Mesenchymal stem cell (in vitro differentiated cells and primary cell): ENCODE data around the gene DUS1L. TPM values are rescaled to one million over a fixed set of nuclear protein-coding genes. Genes with fewer than 3 reads are reported as not detected.

Experiments
- DNase-seq: peaks from one replicate; pipeline ENCODE4 v3.0.0-alpha.2; 2013
- H2AFZ ChIP-seq: one replicate; pipeline ENCODE4 v1.6.1; 2013; ENCODE audit warnings: low read depth, mild to moderate bottlenecking, control low read depth, inconsistent platforms, low read length, moderate library complexity
- H2AK5ac ChIP-seq: 2 replicates; pipeline ENCODE4 v1.6.1; 2013; ENCODE audit warnings: low read length, moderate library complexity, mild to moderate bottlenecking, inconsistent platforms; ENCODE audit not compliant: severe bottlenecking
- H2BK120ac ChIP-seq: one replicate; pipeline ENCODE4 v1.6.1; 2013; ENCODE audit warnings: low read depth, mild to moderate bottlenecking, inconsistent platforms, low read length, moderate library complexity
- H2BK12ac ChIP-seq, 2 experiments: one replicate each; pipeline ENCODE4 v1.6.1; 2013; ENCODE audit warnings: inconsistent platforms in 2 of 2, low read length in 2 of 2, mild to moderate bottlenecking in 2 of 2, moderate library complexity in 2 of 2, control low read depth in 1 of 2
- H2BK15ac ChIP-seq: one replicate; pipeline ENCODE4 v1.6.1; 2013; ENCODE audit warnings: mild to moderate bottlenecking, low read depth, inconsistent platforms; ENCODE audit not compliant: poor library complexity, severe bottlenecking
- H2BK5ac ChIP-seq: 2 replicates; pipeline ENCODE4 v1.6.1; 2013; ENCODE audit warnings: low read depth, mild to moderate bottlenecking, low read length, control low read depth, inconsistent platforms; ENCODE audit not compliant: poor library complexity, severe bottlenecking
- H3K14ac ChIP-seq, 2 experiments: one replicate each; pipeline ENCODE4 v1.6.1; 2013; ENCODE audit warnings: inconsistent platforms in 2 of 2, low read length in 2 of 2, control low read depth in 1 of 2, mild to moderate bottlenecking in 1 of 2, moderate library complexity in 1 of 2
- H3K18ac ChIP-seq, 2 experiments: one replicate each; pipeline ENCODE4 v1.6.1; 2013; ENCODE audit warnings: inconsistent platforms in 2 of 2, low read length in 2 of 2, control low read depth in 1 of 2, low read depth in 1 of 2, mild to moderate bottlenecking in 1 of 2
- H3K23ac ChIP-seq, 2 experiments: one replicate each; pipeline ENCODE4 v1.6.1; 2013; ENCODE audit warnings: inconsistent platforms in 2 of 2, low read length in 2 of 2, mild to moderate bottlenecking in 2 of 2, moderate library complexity in 2 of 2, control low read depth in 1 of 2
- H3K27ac ChIP-seq: 2 replicates; pipeline ENCODE4 v1.5.1; 2013; ENCODE audit warnings: mild to moderate bottlenecking, moderate library complexity, low read length, control low read depth, inconsistent platforms; ENCODE audit not compliant: poor library complexity, severe bottlenecking
- H3K27me3 ChIP-seq, 2 experiments: 2 replicates each; pipeline versions ENCODE4 v1.6.1 to v1.7.0; 2013; ENCODE audit warnings: low read length in 2 of 2, mild to moderate bottlenecking in 2 of 2, moderate library complexity in 2 of 2, control low read depth in 1 of 2, inconsistent platforms in 1 of 2; ENCODE audit not compliant: control insufficient read depth in 1 of 2, insufficient read depth in 1 of 2
- H3K36me3 ChIP-seq, 2 experiments: 2 replicates each; pipeline versions ENCODE4 v1.6.1 to v1.7.0; 2013; ENCODE audit warnings: low read length in 2 of 2, control low read depth in 1 of 2, inconsistent platforms in 1 of 2, low read depth in 1 of 2, mild to moderate bottlenecking in 1 of 2; ENCODE audit not compliant: insufficient read depth in 2 of 2, control insufficient read depth in 1 of 2
- H3K4ac ChIP-seq, 2 experiments: one replicate each; pipeline ENCODE4 v1.6.1; 2013; ENCODE audit warnings: inconsistent platforms in 2 of 2, low read length in 2 of 2, mild to moderate bottlenecking in 2 of 2, moderate library complexity in 2 of 2, control low read depth in 1 of 2, low read depth in 1 of 2
- H3K4me1 ChIP-seq: 2 replicates; pipeline ENCODE4 v1.6.1; 2013; ENCODE audit warnings: low read depth, low read length, control low read depth; ENCODE audit not compliant: control insufficient read depth, insufficient read depth
- H3K4me2 ChIP-seq: 2 replicates; pipeline ENCODE4 v1.6.1; 2013; ENCODE audit warnings: low read length, mild to moderate bottlenecking, inconsistent platforms; ENCODE audit not compliant: poor library complexity, severe bottlenecking
- H3K4me3 ChIP-seq, 2 experiments: 2 replicates each; pipeline versions ENCODE4 v1.5.1 to v1.7.0; 2013; ENCODE audit warnings: low read length in 2 of 2, mild to moderate bottlenecking in 2 of 2, control low read depth in 1 of 2, low read depth in 1 of 2; ENCODE audit not compliant: insufficient read depth in 1 of 2
- H3K79me1 ChIP-seq: replicated peaks from 2 replicates; pipeline ENCODE4 v1.6.1; 2013; ENCODE audit warnings: mild to moderate bottlenecking, control low read depth, low read length, inconsistent platforms; ENCODE audit not compliant: poor library complexity, severe bottlenecking
- H3K9ac ChIP-seq: 2 replicates; pipeline ENCODE4 v1.7.0; 2013; ENCODE audit warnings: mild to moderate bottlenecking, low read length, moderate library complexity
- H3K9me3 ChIP-seq: 2 replicates; pipeline ENCODE4 v1.7.0; 2013; ENCODE audit warnings: mild to moderate bottlenecking, low read length; ENCODE audit not compliant: control insufficient read depth
- H4K8ac ChIP-seq: one replicate; pipeline ENCODE4 v1.6.1; 2013; ENCODE audit warnings: inconsistent platforms, mild to moderate bottlenecking, low read length, moderate library complexity
- H4K91ac ChIP-seq: one replicate; pipeline ENCODE4 v1.6.1; 2013; ENCODE audit warnings: mild to moderate bottlenecking, low read length, inconsistent platforms
- whole genome bisulfite sequencing: methylation state at CpG from one replicate; pipeline ENCODE4 v1.1.7; 2013; ENCODE audit warnings: mixed read lengths; 5-methylcytosine and 5-hydroxymethylcytosine counted together
- polyA plus RNA-seq, 2 experiments: library from polyadenylated mRNA; stranded (reverse); fragments of 200-250 nt; gene quantifications; one replicate each; pipeline ENCODE4 v1.2.3, GENCODE V29; 2013

The DUS1L gene
- 23.0 TPM for polyA plus RNA-seq (2013, experiment 1 of 2)
- polyA plus RNA-seq (2013, experiment 2 of 2) = 20.9 TPM

DNA sequence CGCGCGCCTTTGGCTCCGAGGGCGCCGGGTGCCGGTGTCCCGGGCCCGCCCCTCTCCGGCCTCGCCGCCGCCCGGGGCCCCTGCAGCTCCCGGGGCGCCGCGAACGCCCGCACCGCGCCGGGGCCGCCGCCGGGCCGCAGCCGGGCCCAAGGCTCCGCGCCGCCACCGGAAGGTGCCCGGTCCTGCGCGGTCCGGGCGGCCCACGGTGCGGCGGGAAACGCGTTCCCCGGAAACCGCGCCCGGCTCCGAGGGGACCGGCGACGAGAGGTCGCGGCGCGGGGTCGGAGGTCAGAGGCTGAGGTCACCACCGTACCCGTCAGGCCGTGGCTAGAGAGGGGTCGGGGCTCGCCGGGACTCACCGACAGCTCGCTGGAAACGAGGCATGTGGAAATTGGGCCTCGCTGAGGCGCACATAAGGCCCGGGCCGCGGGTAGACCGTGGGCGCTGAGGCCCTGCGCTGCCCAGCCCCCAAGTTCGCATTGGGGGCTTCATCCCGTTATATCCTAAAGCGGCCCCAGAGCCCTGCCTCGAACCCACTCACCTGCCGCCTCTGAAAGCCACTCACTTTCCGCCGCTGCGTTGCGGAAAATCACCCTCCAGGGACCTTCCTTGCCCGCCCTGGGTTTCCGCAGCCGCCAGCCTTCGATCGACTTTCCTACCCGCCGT is at the start of gene DUS1L:
TSS of gene DUS1L (minus strand) at position 167 of the 666 bp plus-strand sequence. CDS start 745 bp downstream, outside the sequence.
- peak within 1 kb of the TSS; percentile 90 for H4K91ac ChIP-seq
- H2BK120ac ChIP-seq = peak within 1 kb of the TSS; percentile 54
- H2AFZ ChIP-seq = peak within 1 kb of the TSS; percentile 100
- H3K9ac ChIP-seq = peak within 1 kb of the TSS; percentile 92
- peak within 1 kb of the TSS in 1 of 2 experiments; percentile 79 for H3K14ac ChIP-seq
- peak within 1 kb of the TSS; percentile 96 for H3K4me2 ChIP-seq
- no peaks in the 10 kb centered on the region for H3K9me3 ChIP-seq
- DNase-seq = peak; percentile 41
- H3K27ac ChIP-seq = no peak within 1 kb of the TSS
- no peaks in the 10 kb centered on the region for H3K27me3 ChIP-seq
- peaks cover 13% of the 10 kb centered on the region for H3K79me1 ChIP-seq
- peak within 1 kb of the TSS; percentile 86 to 92 for H3K4ac ChIP-seq
- H3K36me3 ChIP-seq = peaks cover 27 to 37% of the 10 kb centered on the region in 2 experiments
- H3K23ac ChIP-seq = peak within 1 kb of the TSS in 1 of 2 experiments; percentile 65
- peak within 1 kb of the TSS in 1 of 2 experiments; percentile 38 for H2BK12ac ChIP-seq
- 14% methylated on average over 77 of the region's 88 CpGs for WGBS
- peak within 1 kb of the TSS; percentile 100 for H4K8ac ChIP-seq
- H2BK5ac ChIP-seq = no peak within 1 kb of the TSS
- H3K4me1 ChIP-seq = peaks cover 24% of the 10 kb centered on the region
- H3K4me3 ChIP-seq = peak within 1 kb of the TSS; percentile 81 to 89
- no peak within 1 kb of the TSS for H2AK5ac ChIP-seq
- peak within 1 kb of the TSS; percentile 88 to 95 for H3K18ac ChIP-seq
- no peak within 1 kb of the TSS for H2BK15ac ChIP-seq

DNA sequence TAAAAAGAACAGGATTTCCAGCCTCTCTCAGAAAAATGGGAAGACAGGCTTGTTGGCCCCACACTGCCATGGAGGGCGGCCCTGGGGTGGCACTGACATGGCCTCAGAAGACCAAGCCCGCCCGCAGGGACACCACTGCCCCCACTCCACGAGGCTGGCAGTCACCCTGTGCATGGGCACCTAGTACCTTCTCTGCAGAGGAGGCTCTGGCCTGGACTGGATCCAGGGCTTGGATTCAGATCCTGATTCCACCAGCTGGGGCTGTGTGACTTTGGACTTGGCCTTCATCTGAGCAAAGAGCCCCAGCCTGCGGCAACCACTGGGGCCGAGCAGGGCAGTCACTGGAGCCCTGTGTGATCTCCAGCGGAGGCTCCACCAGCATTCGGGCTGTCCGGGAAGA is 49.3 kb upstream of the DUS1L start:
- no peak overlapping the region for H3K4me2 ChIP-seq
- H3K9ac ChIP-seq = no peak overlapping the region
- no peak overlapping the region for H3K18ac ChIP-seq
- no peak overlapping the region for H4K8ac ChIP-seq
- peaks cover 28 to 39% of the 10 kb centered on the region in 2 experiments for H3K36me3 ChIP-seq
- H2BK120ac ChIP-seq = no peak overlapping the region
- no peak overlapping the region for H3K4ac ChIP-seq
- H3K79me1 ChIP-seq = peaks cover 5% of the 10 kb centered on the region
- no peak overlapping the region for H3K27ac ChIP-seq
- H2BK12ac ChIP-seq = no peak overlapping the region
- H3K9me3 ChIP-seq = no peaks in the 10 kb centered on the region
- H2AK5ac ChIP-seq = no peak overlapping the region
- H2BK15ac ChIP-seq = no peak overlapping the region
- H4K91ac ChIP-seq = no peak overlapping the region
- no peak overlapping the region for H3K14ac ChIP-seq
- peaks cover 2% of the 10 kb centered on the region for H3K4me1 ChIP-seq
- no peak for DNase-seq
- no peak overlapping the region for H2AFZ ChIP-seq
- 96% methylated on average over 8 of the region's 9 CpGs for WGBS
- H3K27me3 ChIP-seq = no peaks in the 10 kb centered on the region
- no peak overlapping the region for H3K23ac ChIP-seq
- no peak overlapping the region for H3K4me3 ChIP-seq
- no peak overlapping the region for H2BK5ac ChIP-seq

- Histone ChIP-seq H3K18ac (no peak overlapping the region), H3K9ac (no peak overlapping the region), H3K4me1 (no peaks in the 10 kb centered on the region), H3K14ac (no peak overlapping the region), H2BK15ac (no peak overlapping the region), H3K4me3 (no peak overlapping the region), H2AFZ (no peak overlapping the region), H2BK12ac (no peak overlapping the region), H3K27me3 (no peaks in the 10 kb centered on the region), H3K79me1 (peaks cover 4% of the 10 kb centered on the region), H3K27ac (no peak overlapping the region), H2BK120ac (no peak overlapping the region), H4K8ac (no peak overlapping the region), H4K91ac (no peak overlapping the region), H3K4me2 (no peak overlapping the region), H3K36me3 (peaks cover 28 to 35% of the 10 kb centered on the region in 2 experiments), H2BK5ac (no peak overlapping the region), H3K23ac (no peak overlapping the region), H3K4ac (no peak overlapping the region), H3K9me3 (no peaks in the 10 kb centered on the region), H2AK5ac (no peak overlapping the region)
- WGBS = 97% methylated on average over 10 of the region's 10 CpGs
- no peak for DNase-seq
These were observed 48.8 kb upstream of the DUS1L start for GRCh38 chr17:82114447-82114846.

GRCh38 chr17:82113941-82114340 is 48.3 kb upstream of the DUS1L start:
- H3K9me3 ChIP-seq = no peaks in the 10 kb centered on the region
- H3K9ac ChIP-seq = no peak overlapping the region
- H3K23ac ChIP-seq = no peak overlapping the region
- H3K18ac ChIP-seq = no peak overlapping the region
- no peak overlapping the region for H3K4me3 ChIP-seq
- H3K4ac ChIP-seq = no peak overlapping the region
- no peak overlapping the region for H4K8ac ChIP-seq
- H2AFZ ChIP-seq = no peak overlapping the region
- WGBS = 92% methylated on average over 12 of the region's 13 CpGs
- no peak overlapping the region for H2BK5ac ChIP-seq
- no peaks in the 10 kb centered on the region for H3K4me1 ChIP-seq
- H2AK5ac ChIP-seq = no peak overlapping the region
- no peak overlapping the region for H3K4me2 ChIP-seq
- H3K27me3 ChIP-seq = no peaks in the 10 kb centered on the region
- no peak overlapping the region for H2BK15ac ChIP-seq
- DNase-seq = no peak
- H3K79me1 ChIP-seq = peaks cover 4% of the 10 kb centered on the region
- H2BK12ac ChIP-seq = no peak overlapping the region
- no peak overlapping the region for H2BK120ac ChIP-seq
- H3K27ac ChIP-seq = no peak overlapping the region
- no peak overlapping the region for H3K14ac ChIP-seq
- peaks cover 28 to 35% of the 10 kb centered on the region in 2 experiments for H3K36me3 ChIP-seq
- H4K91ac ChIP-seq = no peak overlapping the region
